RWPE1 (cell line): ENCODE measurements around the gene CLPTM1L.

Experiments
- CTCF ChIA-PET: fragments of 350-600 bp; sonication (Branson Sonifier 250); formaldehyde crosslinking; extraction: SDS; loops from one replicate; lab custom pipeline; 2021; lab: Yijun Ruan, JAX
- POLR2A ChIA-PET: fragments of 400-600 bp; formaldehyde crosslinking; extraction: SDS; loops from one replicate; lab custom pipeline; 2020; ENCODE audit warnings: antibody characterized with exemption; ENCODE audit not compliant: low non-redundant PET; lab: Yijun Ruan, JAX
- DNase-seq: peaks from one replicate; pipeline ENCODE4 v3.0.0; 2012; ENCODE audit warnings: low spot score
- H3K27ac ChIP-seq: fragments of 450-650 bp; 2 replicates; pipeline ENCODE4 v1.5.1; 2017
- TF ChIP-seq, protein P1 (sequence below): fragments of 450-650 bp; conservative IDR thresholded peaks from 2 replicates; pipeline ENCODE4 v1.5.1; 2017; ENCODE audit warnings: low read depth, mild to moderate bottlenecking

Gene CLPTM1L

DNA sequence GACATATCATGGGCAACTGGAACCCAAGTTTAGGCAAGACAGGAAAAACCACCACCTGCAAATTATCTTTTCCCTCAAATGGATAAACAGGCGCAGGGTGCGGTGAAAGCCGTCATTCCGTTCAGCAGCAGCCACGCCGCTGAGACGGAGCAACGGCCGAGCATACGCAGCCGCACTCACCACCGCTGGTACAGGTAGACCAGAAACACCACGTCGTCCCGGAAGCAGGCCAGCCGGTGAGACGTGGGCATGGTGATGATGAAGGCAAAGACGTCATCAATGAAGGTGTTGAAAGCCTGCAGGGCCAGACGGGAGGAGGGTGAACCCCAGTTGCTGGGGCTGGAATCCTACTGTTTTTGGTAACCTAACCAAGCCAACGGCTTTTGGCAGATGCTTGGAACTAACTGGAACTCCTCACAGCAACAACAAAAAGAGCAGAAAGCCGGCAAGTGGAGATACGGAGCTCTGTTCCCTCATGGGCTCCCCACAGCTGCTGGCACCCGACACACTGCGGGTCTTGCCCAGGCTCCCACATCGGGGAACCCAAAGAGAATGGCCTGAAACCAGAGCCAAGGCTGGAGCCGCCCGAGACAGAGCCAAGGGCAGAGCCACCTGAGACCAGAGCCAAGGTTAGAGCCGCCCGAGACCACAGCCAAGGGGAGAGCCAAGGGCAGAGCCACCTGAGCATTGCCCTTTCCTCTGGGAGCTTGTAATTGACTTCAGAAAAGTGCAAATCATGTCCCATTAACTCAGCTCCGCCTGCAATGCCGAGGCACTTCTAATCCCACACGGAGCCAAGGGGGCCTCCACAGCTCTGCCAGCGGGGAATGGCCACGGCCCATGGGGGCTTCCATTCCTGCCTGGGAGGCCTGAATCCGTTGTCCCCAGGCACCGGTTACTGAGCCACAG, 24.2 kb downstream of the CLPTM1L start:
- ChIA-PET POLR2A (no interaction called here), CTCF (interaction anchor here (0.8 kb wide), 1 partner anchor 12 kb away, joined by 3 read pairs; no protein-coding TSS in a partner anchor)
- no peak for DNase-seq
- H3K27ac ChIP-seq: peak overlapping the region; percentile 88
- TF ChIP-seq, protein P1, sequence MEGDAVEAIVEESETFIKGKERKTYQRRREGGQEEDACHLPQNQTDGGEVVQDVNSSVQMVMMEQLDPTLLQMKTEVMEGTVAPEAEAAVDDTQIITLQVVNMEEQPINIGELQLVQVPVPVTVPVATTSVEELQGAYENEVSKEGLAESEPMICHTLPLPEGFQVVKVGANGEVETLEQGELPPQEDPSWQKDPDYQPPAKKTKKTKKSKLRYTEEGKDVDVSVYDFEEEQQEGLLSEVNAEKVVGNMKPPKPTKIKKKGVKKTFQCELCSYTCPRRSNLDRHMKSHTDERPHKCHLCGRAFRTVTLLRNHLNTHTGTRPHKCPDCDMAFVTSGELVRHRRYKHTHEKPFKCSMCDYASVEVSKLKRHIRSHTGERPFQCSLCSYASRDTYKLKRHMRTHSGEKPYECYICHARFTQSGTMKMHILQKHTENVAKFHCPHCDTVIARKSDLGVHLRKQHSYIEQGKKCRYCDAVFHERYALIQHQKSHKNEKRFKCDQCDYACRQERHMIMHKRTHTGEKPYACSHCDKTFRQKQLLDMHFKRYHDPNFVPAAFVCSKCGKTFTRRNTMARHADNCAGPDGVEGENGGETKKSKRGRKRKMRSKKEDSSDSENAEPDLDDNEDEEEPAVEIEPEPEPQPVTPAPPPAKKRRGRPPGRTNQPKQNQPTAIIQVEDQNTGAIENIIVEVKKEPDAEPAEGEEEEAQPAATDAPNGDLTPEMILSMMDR: no peak

DNA sequence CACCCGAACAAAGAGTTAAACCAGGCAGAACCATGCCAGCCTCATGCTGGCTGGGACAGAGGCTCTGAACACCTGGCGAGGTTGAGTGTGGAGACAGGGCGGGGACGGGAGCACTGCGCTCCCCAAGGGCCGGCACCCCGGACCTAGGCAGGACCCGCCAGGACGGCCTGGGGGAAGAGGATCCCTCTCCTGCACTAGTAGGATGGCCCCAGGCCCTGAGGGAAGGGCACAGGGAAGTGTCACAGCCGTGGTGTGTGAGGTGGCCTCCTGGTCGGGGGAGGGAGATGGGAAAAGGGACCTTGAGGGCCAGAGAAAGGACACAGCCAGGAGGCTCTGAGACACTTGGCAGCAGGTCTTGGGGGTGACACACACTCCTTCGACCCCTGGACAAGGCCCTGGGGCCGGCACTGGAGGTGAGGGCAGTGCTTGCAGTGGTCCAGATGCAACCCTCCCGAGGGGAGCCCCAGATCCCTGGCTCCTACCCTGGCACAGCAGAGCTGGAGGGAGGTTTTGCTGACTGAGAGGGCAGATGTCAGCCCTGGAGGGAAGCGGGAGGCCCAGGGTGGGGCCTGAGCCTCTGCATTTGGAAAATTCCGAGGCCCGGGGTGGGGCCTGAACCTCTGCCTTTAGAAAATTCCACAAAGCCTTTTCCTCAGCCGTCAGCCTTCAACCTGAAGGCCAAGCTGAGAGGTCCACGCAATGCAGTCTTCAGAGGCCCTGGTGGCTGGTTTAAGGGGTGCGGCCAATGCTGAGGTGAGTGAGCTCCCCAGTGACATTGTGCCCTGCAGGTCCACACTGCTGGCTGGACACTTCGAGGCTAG, 25.3 kb downstream of the CLPTM1L start:
- peak overlapping the region; percentile 88 for H3K27ac ChIP-seq
- ChIA-PET CTCF (no interaction called here), POLR2A (no interaction called here)
- DNase-seq: no peak
- TF ChIP-seq, protein P1: no peak

DNA sequence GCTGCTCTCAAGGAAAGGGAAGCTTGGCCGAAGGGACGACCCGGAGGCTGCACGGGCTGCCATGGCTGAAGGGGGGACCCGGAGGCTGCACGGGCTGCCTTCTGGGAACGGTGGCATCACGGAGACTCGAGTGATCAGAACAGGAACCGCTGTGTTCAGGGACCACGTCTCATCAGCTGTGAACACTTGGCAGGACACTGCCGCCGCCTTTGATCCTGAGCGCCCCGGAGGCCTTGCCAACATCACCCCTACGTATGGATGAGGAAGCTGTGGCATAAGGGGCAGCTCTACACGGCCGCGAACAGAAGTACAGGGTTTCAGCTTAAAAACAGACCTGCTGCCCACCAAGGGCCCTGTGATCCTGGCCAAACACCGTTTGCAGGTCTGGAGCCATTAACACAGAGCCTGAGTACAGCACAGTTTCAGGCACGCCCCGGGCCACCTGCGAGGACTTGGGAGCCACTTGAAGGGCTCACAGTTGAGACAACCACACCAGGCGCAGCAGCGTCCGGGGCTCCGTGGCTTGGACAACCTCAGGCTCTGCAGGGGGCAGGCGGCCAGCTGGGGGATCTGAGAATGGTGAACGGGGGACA, 26.1 kb downstream of the CLPTM1L start:
- POLR2A ChIA-PET: no interaction called here
- H3K27ac ChIP-seq: peak overlapping the region; percentile 88
- TF ChIP-seq, protein P1: no peak
- CTCF ChIA-PET: interaction anchor here (0.6 kb wide), 1 partner anchor 19 kb away, joined by 3 read pairs; no protein-coding TSS in a partner anchor
- no peak for DNase-seq

DNA sequence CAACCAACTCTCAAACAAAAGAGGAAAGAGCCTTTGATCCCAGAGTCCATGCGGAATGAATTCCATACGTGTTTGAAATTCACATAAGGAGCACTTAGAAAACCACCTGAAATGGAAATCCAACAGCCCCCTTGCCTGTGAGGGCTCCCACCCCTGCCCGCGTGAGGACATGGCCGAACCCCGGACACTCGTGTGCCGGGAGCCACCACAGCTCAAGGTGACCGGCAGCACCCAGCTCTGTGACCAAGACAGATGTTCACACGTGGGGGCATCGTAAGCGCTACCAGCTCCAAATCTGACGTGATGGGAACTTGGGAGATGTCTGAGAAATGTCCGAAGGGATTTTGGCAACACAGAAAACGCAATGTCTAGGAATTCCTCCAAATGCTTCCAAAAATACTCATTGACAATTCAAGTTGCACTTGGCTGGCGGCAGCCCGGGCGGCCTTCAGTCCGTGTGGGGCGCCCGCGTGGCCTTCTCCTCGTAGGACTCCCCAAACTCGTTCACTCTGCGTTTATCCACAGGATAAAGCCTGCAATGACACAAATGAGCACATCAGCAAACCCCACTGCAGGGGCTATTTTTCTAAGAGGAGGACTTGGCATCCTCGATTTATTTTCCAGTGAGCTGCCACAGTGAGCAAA, 26.9 kb downstream of the CLPTM1L start:
- TF ChIP-seq, protein P1: no peak
- DNase-seq: no peak
- H3K27ac ChIP-seq: peak overlapping the region; percentile 88
- ChIA-PET POLR2A (no interaction called here), CTCF (no interaction called here)

DNA sequence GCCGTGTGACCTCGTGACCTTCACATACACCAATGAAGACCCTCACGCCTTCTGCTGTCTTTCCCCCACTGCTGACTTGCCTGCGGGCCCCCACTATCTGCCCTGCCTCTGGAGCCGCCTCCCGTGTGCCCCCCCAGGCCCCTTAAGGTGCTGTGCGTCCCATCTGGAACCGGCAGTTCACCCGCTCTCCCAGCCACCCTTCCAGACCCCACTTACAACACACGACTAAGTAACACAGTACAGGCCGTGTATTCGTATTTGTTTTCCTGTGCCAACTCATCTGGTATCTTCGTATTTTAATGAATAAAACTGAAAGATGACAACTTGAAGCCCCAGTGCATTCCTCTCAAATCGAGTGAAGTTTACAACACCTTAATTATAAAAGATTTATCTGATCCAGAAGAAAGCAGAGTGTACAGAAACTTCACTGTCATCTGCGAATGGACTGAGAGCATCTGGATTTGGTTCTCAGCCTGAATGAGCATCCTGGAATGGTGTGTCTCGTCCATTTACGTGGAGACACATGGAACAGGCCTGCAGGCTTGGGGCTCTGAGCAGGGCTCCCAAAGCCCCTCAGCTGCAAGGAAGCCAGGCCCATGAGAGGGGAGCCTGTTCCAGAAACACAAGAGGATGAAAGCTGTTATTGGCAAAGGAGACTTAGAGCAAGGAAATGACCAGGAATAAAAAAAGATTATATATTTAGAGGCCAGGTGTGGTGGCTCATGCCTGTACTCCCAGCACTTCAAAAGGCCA, 28.1 kb downstream of the CLPTM1L start:
- TF ChIP-seq, protein P1: no peak
- POLR2A ChIA-PET: no interaction called here
- CTCF ChIA-PET: interaction anchor here (0.7 to 1.2 kb wide), 2 partner anchors 107 to 108 kb away, joined by 3 to 4 read pairs; no protein-coding TSS in a partner anchor
- DNase-seq: no peak
- H3K27ac ChIP-seq: peak overlapping the region; percentile 94
